ENCODE data around the gene HOMER1. TPM values are rescaled to one million over a fixed set of nuclear protein-coding genes. Genes with fewer than 3 reads are reported as not detected.

HOMER1 gene
- total and polyA plus RNA-seq, 2 of the 4 experiments (the other 2 are of a cell fraction) = 1.9 to 6.8 TPM

DNA sequence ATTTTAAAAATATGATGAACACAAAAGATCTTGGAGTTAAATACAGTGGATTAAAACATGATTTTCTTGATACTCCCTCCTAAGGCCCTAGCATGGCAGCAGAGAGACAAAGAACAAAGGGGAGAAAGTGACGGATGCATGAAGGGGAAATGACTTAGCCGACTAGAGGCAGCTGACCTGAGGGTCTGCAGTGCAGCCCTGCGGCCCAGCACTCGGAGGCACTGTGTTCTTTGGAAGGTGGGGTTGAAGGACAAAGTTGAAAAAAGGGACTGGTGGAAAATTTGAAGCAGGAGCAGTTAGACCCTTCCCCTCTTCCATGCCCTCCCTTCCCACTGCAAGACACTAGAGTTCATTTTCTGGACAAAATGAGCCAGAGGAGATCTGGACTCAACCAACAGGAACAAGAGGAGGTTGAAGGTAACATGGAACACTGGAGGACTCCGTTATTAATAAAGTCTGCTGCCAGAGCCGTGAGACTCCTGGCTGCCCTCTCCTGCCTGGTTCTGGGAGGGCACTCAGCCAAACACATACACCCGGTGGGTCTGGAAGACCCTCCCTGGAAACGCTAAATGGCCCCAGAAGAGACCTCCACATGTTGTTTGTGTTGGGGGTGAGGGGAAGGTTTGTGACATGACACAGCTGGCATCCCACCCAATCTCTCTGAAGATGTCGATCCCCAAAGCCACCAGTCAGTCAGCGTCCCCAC lies 179.9 kb downstream of the HOMER1 start:
- Histone ChIP-seq H3K79me1 (ENCODE audit: low read depth in 1 of 2, low read length in 2 of 2) (no peaks in the 10 kb centered on the region), H3K4ac (ENCODE audit: low read depth, low read length) (no peak overlapping the region), H2BK15ac (ENCODE audit: low read depth, low read length) (no peak overlapping the region), H3K18ac (ENCODE audit: low read depth, low read length) (no peak overlapping the region), H3K9ac (ENCODE audit: low read depth, low read length) (no peak overlapping the region), H3K9me3 (ENCODE audit: control insufficient read depth, insufficient read depth, low read length) (no peaks in the 10 kb centered on the region), H3K4me2 (ENCODE audit: low read depth, low read length) (no peak overlapping the region), H3K23ac (ENCODE audit: low read depth, low read length) (no peak overlapping the region), H2AK9ac (replicated peaks; ENCODE audit: low read depth, low read length, poor library complexity) (no peak overlapping the region), H4K91ac (ENCODE audit: insufficient read depth, low read depth, low read length) (no peak overlapping the region), H3K14ac (replicated peaks; ENCODE audit: low read depth, low read length) (no peak overlapping the region), H4K8ac (ENCODE audit: low read depth in 2 of 2, low read length in 2 of 2) (no peak overlapping the region), H3K27me3 (ENCODE audit: control insufficient read depth, insufficient read depth, low read length) (no peaks in the 10 kb centered on the region), H2BK20ac (ENCODE audit: low read depth, low read length) (no peak overlapping the region), H4K20me1 (ENCODE audit: insufficient read depth, low read length) (no peaks in the 10 kb centered on the region), H3K27ac (ENCODE audit: insufficient read depth, low read length) (no peak overlapping the region), H3K36me3 (ENCODE audit: control insufficient read depth, insufficient read depth, low read length) (no peaks in the 10 kb centered on the region), H3K9me1 (ENCODE audit: insufficient read depth, low read length) (no peaks in the 10 kb centered on the region), H3K4me1 (ENCODE audit: control insufficient read depth, insufficient read depth, low read length) (no peaks in the 10 kb centered on the region), H3K56ac (ENCODE audit: extremely low read depth, insufficient read depth, low read length) (no peak overlapping the region), H4K5ac (ENCODE audit: low read depth, low read length) (no peak overlapping the region), H3K4me3 (ENCODE audit: insufficient read depth, low read depth, low read length) (no peak overlapping the region), H2BK5ac (ENCODE audit: low read depth, low read length, poor library complexity, severe bottlenecking) (no peak overlapping the region), H2AFZ (replicated peaks; ENCODE audit: low read length, poor library complexity) (no peak overlapping the region), H2AK5ac (ENCODE audit: low read depth, low read length) (no peak overlapping the region), H2BK120ac (ENCODE audit: low read depth, low read length) (no peak overlapping the region)
- ChIA-PET POLR2A (ENCODE audit: unreplicated experiment) (no interaction called here), CTCF (interaction anchor here (0.6 kb wide), 1 partner anchor 183 kb away, joined by 3 read pairs; no protein-coding TSS in a partner anchor)
- dilution Hi-C loops (cut with HindIII; ENCODE audit: low sequenced_read_pairs, unreplicated experiment) (no loop called here), intact Hi-C loops (cut with micrococcal nuclease) (no loop called here), in situ Hi-C loops (cut with MboI; ENCODE audit: low sequenced_read_pairs) (no loop called here)
- WGBS, 2 experiments (ENCODE audit: extremely low coverage in 2 of 2, insufficient read length in 1 of 2) = no CpG with 5 or more reads among the region's 10 CpGs
- BruUV-seq (replicated peaks) = no TSS peak
- DNase-seq = no peak
- TF ChIP-seq FOS (IDR thresholded peaks at IDR 0.05; ENCODE audit: low read depth, low read length) (no peak), CHD1 (IDR thresholded peaks at IDR 0.05; ENCODE audit: low read depth, low read length) (no peak), RAD21 (IDR thresholded peaks at IDR 0.05; ENCODE audit: low read length) (no peak), RFX5 (IDR thresholded peaks at IDR 0.05; ENCODE audit: low read depth, low read length) (no peak), RCOR1 (IDR thresholded peaks at IDR 0.05; ENCODE audit: insufficient replicate concordance, low read length) (no peak), SMC3 (IDR thresholded peaks at IDR 0.05; ENCODE audit: low read depth, low read length) (no peak), NFE2L2 (IDR thresholded peaks at IDR 0.05; ENCODE audit: low read depth, low read length) (no peak), MAFK (IDR thresholded peaks at IDR 0.05; ENCODE audit: low read depth, low read length) (no peak), CEBPB (IDR thresholded peaks at IDR 0.05; ENCODE audit: low read depth, low read length) (no peak), POLR2A (IDR thresholded peaks at IDR 0.05; ENCODE audit: low read depth, low read length) (no peak), MXI1 (IDR thresholded peaks at IDR 0.05; ENCODE audit: borderline replicate concordance, low read depth, low read length) (no peak)
- TF ChIP-seq, protein P1, sequence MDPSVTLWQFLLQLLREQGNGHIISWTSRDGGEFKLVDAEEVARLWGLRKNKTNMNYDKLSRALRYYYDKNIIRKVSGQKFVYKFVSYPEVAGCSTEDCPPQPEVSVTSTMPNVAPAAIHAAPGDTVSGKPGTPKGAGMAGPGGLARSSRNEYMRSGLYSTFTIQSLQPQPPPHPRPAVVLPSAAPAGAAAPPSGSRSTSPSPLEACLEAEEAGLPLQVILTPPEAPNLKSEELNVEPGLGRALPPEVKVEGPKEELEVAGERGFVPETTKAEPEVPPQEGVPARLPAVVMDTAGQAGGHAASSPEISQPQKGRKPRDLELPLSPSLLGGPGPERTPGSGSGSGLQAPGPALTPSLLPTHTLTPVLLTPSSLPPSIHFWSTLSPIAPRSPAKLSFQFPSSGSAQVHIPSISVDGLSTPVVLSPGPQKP (IDR thresholded peaks at IDR 0.05; ENCODE audit: borderline replicate concordance, low read depth, low read length) = no peak
- TF ChIP-seq, protein P2, sequence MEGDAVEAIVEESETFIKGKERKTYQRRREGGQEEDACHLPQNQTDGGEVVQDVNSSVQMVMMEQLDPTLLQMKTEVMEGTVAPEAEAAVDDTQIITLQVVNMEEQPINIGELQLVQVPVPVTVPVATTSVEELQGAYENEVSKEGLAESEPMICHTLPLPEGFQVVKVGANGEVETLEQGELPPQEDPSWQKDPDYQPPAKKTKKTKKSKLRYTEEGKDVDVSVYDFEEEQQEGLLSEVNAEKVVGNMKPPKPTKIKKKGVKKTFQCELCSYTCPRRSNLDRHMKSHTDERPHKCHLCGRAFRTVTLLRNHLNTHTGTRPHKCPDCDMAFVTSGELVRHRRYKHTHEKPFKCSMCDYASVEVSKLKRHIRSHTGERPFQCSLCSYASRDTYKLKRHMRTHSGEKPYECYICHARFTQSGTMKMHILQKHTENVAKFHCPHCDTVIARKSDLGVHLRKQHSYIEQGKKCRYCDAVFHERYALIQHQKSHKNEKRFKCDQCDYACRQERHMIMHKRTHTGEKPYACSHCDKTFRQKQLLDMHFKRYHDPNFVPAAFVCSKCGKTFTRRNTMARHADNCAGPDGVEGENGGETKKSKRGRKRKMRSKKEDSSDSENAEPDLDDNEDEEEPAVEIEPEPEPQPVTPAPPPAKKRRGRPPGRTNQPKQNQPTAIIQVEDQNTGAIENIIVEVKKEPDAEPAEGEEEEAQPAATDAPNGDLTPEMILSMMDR (conservative IDR thresholded peaks at IDR 0.05; ENCODE audit: low read depth, low read length) = no peak
- no peak for ATAC-seq (ENCODE audit: low read depth)
